WI38 (cell line): ENCODE measurements around the gene GRAMD1A.
"Not testable (repeated sequence)": the region's sequence is repeated elsewhere in the genome, so short reads cannot be mapped to it uniquely, and the experiment has no call there.

Experiments
- H3K4me3 ChIP-seq: 2 replicates; pipeline ENCODE4 v1.5.1; 2011; ENCODE audit warnings: low read depth, mild to moderate bottlenecking, control low read depth, low read length
- CTCF ChIP-seq: IDR thresholded peaks from 2 replicates; pipeline ENCODE4 v1.5.1; 2012; ENCODE audit warnings: low read depth, mild to moderate bottlenecking, control low read depth, low read length

The GRAMD1A gene

GRCh38 chr19:35013820-35014754 is 14.0 kb downstream of the GRAMD1A start:
- no peak overlapping the region for H3K4me3 ChIP-seq

GRCh38 chr19:35014774-35015173 is 14.7 kb downstream of the GRAMD1A start:
- not testable (repeated sequence) for H3K4me3 ChIP-seq

More at GRCh38 chr19:35013820-35014754, 14.0 kb downstream of the GRAMD1A start:
- no peak for TF ChIP-seq CTCF

GRCh38 chr19:35015270-35015953 is 15.3 kb downstream of the GRAMD1A start:
- H3K4me3 ChIP-seq, result no peak overlapping the region
- TF ChIP-seq CTCF, result no peak

- no peak for TF ChIP-seq CTCF
- H3K4me3 ChIP-seq, result no peak overlapping the region
These were observed 15.8 kb downstream of the GRAMD1A start for GRCh38 chr19:35015954-35016351.

- TF ChIP-seq CTCF, result no peak
These were observed 17.4 kb downstream of the GRAMD1A start for GRCh38 chr19:35017507-35017906.

GRCh38 chr19:35018379-35018778 is 18.3 kb downstream of the GRAMD1A start:
- TF ChIP-seq CTCF, result no peak

More at GRCh38 chr19:35017507-35017906, 17.4 kb downstream of the GRAMD1A start:
- no peak overlapping the region for H3K4me3 ChIP-seq

GRCh38 chr19:35019144-35019543 is 19.0 kb downstream of the GRAMD1A start:
- H3K4me3 ChIP-seq, result no peak overlapping the region
- no peak for TF ChIP-seq CTCF

More at GRCh38 chr19:35018379-35018778, 18.3 kb downstream of the GRAMD1A start:
- H3K4me3 ChIP-seq, result no peak overlapping the region
